ENCODE data around the gene PFN3.

DNA sequence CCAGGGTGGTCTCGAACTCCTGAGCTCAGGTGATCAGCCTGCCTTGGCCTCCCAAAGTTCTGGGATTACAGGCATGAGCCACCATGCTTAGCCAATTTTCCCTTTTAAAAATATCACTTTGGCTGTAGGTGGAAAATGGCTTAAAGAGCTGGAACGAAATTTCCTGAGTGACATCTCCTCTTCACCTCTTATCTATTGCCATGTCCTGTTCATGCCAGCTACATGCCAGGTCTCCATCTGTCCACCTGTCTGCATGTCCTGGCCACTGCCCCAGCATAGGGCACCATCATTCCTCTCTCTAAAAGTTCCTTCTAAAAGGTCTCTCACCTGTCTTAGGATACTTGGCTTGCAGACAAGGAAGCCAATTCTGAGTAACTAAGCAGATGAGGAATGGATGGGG, 23.2 kb upstream of the PFN3 start:
- TF ChIP-seq POLR2AphosphoS5 (IDR thresholded peaks at IDR 0.05; ENCODE audit: low read depth, low read length): no peak
- TF ChIP-seq, protein P1, sequence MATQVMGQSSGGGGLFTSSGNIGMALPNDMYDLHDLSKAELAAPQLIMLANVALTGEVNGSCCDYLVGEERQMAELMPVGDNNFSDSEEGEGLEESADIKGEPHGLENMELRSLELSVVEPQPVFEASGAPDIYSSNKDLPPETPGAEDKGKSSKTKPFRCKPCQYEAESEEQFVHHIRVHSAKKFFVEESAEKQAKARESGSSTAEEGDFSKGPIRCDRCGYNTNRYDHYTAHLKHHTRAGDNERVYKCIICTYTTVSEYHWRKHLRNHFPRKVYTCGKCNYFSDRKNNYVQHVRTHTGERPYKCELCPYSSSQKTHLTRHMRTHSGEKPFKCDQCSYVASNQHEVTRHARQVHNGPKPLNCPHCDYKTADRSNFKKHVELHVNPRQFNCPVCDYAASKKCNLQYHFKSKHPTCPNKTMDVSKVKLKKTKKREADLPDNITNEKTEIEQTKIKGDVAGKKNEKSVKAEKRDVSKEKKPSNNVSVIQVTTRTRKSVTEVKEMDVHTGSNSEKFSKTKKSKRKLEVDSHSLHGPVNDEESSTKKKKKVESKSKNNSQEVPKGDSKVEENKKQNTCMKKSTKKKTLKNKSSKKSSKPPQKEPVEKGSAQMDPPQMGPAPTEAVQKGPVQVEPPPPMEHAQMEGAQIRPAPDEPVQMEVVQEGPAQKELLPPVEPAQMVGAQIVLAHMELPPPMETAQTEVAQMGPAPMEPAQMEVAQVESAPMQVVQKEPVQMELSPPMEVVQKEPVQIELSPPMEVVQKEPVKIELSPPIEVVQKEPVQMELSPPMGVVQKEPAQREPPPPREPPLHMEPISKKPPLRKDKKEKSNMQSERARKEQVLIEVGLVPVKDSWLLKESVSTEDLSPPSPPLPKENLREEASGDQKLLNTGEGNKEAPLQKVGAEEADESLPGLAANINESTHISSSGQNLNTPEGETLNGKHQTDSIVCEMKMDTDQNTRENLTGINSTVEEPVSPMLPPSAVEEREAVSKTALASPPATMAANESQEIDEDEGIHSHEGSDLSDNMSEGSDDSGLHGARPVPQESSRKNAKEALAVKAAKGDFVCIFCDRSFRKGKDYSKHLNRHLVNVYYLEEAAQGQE (IDR thresholded peaks at IDR 0.05; ENCODE audit: insufficient read depth in 1 of 2, low read depth in 2 of 2, low read length in 2 of 2): no peak
- no peak for TF ChIP-seq TAF1 (IDR thresholded peaks at IDR 0.05; ENCODE audit: borderline replicate concordance, insufficient read depth, low read length)
- no peak for TF ChIP-seq SIN3A (IDR thresholded peaks at IDR 0.05; ENCODE audit: borderline replicate concordance, insufficient read depth, low read length)
